Pulmonary artery endothelial cell (primary cell): ENCODE measurements around the gene ST6GALNAC6. TPM values are rescaled to one million over a fixed set of nuclear protein-coding genes. Genes with fewer than 3 reads are reported as not detected.

Experiments
- DNase-seq: peaks from one replicate; pipeline ENCODE4 v3.0.0-alpha.2; 2011; ENCODE audit warnings: low read depth, low spot score
- total RNA-seq: library from RNA; depleted of rRNA; stranded (reverse); fragments of >200 nt; gene quantifications from 2 replicates; pipeline ENCODE4 v1.2.3, GENCODE V29; 2014

Gene ST6GALNAC6
- total RNA-seq, 1 donor from 2014 or later, result 48.1 TPM

DNA sequence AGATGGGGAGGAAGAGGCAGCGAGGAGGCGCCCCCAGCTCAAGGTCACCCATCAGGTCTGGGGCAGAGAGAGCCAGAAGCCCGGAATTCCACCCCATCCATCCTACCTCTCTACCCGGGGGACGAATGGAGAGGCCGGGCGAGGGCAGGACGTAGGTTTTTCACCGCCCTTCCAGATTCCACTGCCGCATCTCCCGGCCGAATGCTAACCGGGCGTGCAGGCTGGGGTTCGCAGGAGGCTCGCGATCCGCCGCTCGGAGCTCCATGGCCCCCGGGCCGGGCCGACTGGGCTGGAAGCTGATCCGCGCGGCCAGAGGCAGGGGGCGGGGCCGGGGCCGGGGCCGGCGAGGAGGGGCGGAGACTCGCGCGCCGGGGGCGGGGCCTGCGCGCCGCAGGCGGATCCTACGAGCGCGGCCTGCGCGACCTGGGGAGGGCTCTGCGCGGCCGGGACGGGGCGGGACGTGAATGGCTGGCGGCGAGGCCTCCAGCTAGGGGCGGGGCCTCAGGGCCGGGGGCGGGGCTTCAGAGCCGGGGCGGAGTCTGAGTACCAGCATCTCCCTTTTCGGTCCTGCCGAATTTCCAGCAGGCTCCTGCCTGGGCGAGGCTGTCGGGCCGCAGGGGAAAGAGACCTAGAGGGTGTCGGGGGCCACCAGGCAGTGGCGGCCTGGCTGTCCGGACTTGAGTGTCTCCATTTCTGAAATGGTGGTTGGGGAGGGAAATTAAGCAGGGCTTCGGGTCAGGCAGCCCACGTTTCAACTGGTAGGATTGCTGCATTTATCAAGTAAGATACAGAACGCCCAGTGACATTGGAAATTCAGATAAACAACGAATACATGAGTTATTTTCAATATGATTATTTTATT lies 17.5 kb upstream of the ST6GALNAC6 start, which contains the start of gene ST6GALNAC4:
Gene ST6GALNAC4 (minus strand): TSS at position 322 of the 862 bp plus-strand sequence. CDS start 622 bp downstream, outside the sequence.
- peak; percentile 62 for DNase-seq

GRCh38 chr9:127915801-127916719 lies 16.7 kb upstream of the ST6GALNAC6 start:
- DNase-seq, result no peak

DNA sequence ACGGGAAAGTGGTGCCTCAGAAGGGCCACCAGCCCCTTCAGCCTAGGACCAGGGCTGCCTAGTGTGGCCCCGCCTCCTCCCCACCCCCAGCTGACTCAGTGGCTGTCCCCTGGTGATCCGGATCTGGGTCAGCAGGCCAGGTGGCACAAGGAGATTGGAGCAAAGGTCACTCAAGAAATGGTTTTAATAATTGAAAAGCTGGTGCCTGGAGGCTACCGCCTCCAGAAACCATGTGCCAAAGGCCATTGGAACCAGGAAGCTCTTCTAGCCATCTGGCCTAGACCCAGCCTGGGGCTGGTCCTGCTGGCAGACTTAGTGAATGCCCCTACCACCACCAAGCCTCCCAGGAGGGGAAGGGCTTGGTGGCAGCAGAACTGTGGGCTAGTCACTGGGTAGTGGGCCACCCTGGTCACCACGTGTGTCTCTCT lies 15.9 kb upstream of the ST6GALNAC6 start:
- no peak for DNase-seq

DNA sequence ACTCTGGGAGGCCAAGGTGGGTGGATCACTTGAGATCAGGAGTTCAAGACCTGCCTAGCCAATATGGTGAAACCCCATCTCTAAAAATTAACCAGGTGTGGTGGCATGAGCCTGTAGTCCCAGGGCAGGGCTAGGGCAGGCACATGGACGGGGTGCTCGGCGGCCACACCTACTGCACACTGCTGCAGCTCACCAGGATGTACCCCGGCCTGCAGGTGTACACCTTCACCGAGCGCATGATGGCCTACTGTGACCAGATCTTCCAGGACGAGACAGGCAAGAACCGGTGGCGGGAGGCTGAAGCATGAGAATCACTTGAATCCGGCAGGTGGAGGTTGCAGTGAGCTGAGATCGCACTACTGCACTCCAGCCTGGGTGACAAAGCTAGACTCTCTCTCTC lies 14.3 kb upstream of the ST6GALNAC6 start:
- DNase-seq, result no peak

GRCh38 chr9:127912882-127913281 lies 13.5 kb upstream of the ST6GALNAC6 start:
- DNase-seq, result no peak

GRCh38 chr9:127912296-127912695 lies 12.9 kb upstream of the ST6GALNAC6 start:
- DNase-seq, result no peak

DNA sequence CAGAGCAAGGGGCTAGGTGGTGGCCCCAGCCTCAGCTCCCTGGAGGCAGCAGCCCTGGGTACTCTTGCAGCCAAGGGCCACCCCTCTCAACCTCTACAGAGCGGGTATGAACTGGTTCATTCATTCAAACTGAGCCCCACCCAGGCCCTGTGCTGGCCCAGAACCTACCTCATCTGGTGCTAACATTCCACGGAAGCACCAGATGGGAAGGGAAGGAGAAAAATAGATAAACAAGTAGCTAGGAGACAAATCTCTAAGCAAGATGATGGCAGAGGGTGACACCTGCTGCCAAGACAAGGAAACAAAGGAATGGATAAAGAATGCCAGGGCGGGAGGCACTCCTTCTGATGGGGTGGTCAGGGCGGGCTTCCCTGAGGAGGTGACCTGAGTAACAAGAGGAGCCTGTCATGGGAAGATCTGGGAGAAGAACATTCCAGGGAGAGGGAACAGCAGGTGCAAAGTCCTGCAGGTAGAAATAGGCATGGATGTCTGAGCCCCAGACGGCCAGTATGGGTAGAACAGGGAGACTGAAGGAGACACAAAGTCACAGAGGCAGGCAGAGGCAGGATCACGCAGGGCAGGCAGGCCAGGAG lies 11.3 kb upstream of the ST6GALNAC6 start:
- DNase-seq, result no peak

GRCh38 chr9:127909839-127910273 lies 10.5 kb upstream of the ST6GALNAC6 start:
- no peak for DNase-seq

- no peak for DNase-seq
Observed at GRCh38 chr9:127908660-127908926, 9.2 kb upstream of the ST6GALNAC6 start.

GRCh38 chr9:127907867-127908659 lies 8.7 kb upstream of the ST6GALNAC6 start:
- DNase-seq, result no peak

DNA sequence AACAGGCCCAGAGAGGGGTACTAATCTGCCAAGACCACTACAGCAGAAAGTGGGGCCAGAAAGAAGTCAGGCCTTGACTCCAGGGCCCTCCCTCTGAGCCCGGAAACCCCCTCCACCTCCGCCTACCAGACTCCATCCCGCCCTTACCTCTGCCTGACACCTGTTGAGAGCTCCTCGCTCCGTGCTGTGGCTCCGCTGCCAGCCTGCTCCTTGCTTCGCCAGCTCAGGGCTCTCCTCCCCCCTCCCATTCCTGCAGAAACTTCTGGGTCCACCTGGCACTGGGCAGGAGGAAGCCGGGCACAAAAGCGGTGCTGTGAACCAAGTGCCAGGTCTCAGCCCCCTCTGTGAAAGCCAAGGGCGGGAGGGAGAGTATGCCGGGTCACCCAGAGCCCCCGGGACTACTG lies 6.4 kb upstream of the ST6GALNAC6 start:
- no peak for DNase-seq

GRCh38 chr9:127905004-127905728 lies 5.8 kb upstream of the ST6GALNAC6 start:
- no peak for DNase-seq

- DNase-seq, result no peak
Observed at GRCh38 chr9:127904561-127905003, 5.2 kb upstream of the ST6GALNAC6 start.

DNA sequence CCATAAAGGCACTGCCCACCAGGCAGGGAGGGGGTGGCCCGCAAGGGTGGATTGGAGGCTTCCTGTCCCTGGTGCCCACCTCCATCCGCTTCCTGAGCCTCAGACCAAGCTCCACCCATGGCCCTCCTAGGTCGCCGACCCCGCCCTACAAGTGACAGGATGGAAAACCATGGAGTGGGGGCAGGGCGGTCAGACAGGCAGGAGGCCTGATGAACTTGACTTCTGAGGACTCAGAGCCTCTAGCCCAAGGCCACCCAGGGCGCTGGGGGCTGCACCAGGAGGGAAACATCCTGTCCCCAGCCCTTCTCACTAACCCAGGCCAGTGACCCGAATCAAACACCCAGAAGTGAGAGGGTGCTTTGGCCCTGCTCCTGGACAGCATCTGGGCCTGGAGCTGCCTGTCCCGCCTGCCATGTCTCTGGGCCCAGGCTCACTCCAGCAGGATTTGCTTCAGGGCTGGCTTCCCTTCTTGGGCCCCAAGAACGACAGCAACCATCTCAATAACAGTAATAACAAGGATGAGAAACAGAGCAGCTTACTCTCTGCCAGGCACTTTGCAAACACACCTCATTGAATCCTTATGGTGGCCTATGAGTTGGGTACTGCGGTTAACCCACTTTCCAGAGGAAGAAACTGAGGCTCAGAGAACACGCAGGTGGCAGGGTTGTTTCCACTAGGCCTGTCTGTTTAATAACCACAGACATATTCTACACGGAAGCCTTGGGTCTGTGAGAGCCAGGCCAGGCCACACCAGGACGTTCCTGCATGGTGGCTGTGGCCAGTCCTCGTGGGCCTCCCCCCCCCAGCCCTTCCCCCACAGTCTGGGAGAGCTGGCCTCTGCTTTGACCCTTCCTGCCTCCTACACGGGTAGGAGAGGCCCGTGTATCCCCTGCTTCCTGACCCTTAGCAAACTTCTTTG lies 4.4 kb upstream of the ST6GALNAC6 start:
- no peak for DNase-seq

- no peak for DNase-seq
Observed at GRCh38 chr9:127898433-127899127, 823 bp downstream of the ST6GALNAC6 start.

GRCh38 chr9:127897193-127897692 lies 2.2 kb downstream of the ST6GALNAC6 start:
- DNase-seq, result no peak

DNA sequence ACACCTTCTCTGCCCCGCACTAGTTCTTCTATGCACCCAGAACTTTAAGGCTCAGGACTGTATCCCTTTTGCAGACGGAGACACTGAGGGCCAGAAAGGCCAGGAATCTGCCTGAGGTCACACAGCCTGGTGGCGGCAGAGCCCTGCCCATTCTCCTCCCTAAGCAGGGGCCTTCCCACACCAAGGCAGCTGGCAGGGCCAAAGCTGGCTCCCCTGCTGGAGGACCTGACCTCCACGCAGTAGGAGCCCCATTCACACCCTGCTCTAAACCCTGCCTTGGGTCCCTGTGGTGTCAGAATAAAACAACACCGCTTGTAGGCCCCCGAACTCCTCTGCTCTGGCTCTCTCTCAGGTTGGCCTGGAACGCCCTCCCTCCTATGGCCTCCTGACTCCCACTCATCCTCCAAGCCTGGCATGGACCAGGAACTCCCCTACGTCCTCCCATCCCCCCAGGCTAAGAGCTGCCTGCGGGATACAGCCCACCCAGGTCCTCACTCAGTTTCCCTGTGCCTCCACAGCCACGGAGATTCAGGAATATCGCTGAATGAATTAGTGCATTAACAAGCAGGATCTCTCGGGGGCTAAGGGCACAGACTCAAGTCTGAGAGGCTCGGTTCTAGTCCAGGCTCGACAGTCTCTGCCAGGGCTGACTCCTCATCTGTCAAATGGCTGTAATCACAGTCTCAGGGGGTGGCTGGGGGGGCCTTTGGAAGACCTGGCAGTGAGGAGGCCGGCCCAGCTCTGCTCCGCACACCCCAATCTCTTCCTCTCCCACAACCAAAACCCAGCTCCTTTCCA lies 2.8 kb downstream of the ST6GALNAC6 start:
- no peak for DNase-seq

DNA sequence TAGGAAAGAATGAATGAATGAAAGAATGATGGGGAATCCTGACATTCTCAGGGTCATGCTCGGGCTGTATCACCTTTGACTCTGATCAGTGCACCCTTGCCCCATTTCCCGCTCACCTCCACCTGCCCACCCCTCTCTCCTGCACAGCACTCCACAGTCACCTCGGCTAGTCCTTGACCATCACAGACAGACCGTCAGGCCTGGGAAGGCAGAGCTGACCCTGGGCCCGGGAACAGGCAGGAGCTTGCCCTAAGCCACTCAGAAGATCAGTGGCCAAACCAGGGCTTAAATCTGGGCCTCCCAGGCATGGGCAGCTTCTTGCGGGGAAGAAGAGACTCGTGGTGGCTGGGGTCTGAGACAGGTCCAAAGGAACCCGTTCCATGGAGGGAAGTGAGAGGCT lies 3.6 kb downstream of the ST6GALNAC6 start:
- DNase-seq, result no peak
